Measurements from ENCODE around the gene EFCC1. TPM values are rescaled to one million over a fixed set of nuclear protein-coding genes. Genes with fewer than 3 reads are reported as not detected.
A peak's percentile ranks its signal among the peaks of the same experiment; 100 is the strongest.

Gene EFCC1, protein sequence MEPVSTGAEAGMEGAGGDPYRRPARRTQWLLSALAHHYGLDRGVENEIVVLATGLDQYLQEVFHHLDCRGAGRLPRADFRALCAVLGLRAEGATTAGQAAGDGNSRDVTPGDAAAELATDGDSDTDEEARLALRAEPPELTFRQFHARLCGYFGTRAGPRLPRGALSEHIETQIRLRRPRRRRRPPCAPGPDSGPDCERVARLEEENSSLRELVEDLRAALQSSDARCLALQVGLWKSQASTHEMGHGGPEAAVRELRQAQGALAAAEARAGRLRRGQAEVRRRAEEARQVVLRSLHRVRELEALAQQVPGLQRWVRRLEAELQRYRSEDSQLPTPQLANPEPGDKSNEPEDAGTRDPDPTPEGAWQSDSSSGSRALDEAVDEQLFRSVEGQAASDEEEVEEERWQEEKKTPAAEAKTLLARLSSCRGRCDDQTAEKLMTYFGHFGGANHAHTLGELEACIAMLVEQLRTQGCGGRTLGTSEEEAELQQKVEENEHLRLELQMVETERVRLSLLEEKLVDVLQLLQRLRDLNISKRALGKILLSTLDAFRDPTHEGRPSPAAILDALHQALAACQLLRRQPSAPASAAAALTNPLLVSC
- total RNA-seq (ENCODE audit: unreplicated experiment): 15.9 TPM
- long read RNA-seq, partial matches to known transcripts: 1 of 2 reads
- long read RNA-seq, other reads (novel, unspliced or antisense): 1 of 2 reads

DNA sequence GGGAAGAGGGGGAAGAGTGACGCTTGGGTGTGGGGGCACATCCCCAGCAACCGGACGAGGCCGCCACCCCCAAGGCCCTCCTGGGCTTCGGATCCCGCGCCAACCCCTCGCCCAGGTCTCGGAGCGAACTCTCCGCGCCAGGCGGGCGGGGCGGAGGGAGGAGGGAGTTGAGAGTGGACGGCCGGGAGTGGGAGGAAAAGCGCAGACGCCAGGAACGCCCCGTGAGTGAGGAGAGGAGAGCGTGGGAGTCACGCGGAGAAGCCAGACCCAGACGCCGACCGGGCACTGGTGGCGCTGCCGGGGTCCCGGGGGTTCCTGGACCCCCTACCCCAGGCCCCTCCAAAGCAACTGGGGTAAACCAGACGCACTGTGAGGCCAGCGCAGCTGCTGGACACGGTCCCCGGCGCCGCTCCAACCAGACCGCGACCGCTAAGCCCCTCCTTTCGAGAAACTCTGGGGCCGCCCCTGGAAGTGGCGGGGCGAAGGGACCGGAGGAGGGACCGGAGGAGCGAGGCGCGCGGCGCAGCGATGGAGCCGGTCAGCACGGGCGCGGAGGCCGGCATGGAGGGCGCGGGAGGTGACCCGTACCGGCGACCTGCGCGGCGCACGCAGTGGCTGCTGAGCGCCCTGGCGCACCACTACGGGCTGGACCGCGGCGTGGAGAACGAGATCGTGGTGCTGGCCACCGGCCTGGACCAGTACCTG, at the start of gene EFCC1:
Gene EFCC1, plus strand, starts transcription at position 204 of the 705 bp plus-strand sequence. Its CDS starts 325 bp downstream, at position 529.
- Mint-ChIP-seq H3K27ac (ENCODE audit: unreplicated experiment) (peak within 1 kb of the TSS; percentile 39), H3K36me3 (ENCODE audit: low read depth, unreplicated experiment) (peaks cover 17% of the 10 kb centered on the region), H3K27me3 (ENCODE audit: unreplicated experiment) (peaks cover 22% of the 10 kb centered on the region), H3K4me1 (ENCODE audit: unreplicated experiment) (peaks cover 48% of the 10 kb centered on the region), H3K4me3 (ENCODE audit: unreplicated experiment) (peak within 1 kb of the TSS; percentile 90), H3K9me3 (ENCODE audit: unreplicated experiment) (no peaks in the 10 kb centered on the region)
- DNase-seq (ENCODE audit: low spot score): peak; percentile 65
- TF ChIP-seq, protein P1, sequence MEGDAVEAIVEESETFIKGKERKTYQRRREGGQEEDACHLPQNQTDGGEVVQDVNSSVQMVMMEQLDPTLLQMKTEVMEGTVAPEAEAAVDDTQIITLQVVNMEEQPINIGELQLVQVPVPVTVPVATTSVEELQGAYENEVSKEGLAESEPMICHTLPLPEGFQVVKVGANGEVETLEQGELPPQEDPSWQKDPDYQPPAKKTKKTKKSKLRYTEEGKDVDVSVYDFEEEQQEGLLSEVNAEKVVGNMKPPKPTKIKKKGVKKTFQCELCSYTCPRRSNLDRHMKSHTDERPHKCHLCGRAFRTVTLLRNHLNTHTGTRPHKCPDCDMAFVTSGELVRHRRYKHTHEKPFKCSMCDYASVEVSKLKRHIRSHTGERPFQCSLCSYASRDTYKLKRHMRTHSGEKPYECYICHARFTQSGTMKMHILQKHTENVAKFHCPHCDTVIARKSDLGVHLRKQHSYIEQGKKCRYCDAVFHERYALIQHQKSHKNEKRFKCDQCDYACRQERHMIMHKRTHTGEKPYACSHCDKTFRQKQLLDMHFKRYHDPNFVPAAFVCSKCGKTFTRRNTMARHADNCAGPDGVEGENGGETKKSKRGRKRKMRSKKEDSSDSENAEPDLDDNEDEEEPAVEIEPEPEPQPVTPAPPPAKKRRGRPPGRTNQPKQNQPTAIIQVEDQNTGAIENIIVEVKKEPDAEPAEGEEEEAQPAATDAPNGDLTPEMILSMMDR (IDR thresholded peaks at IDR 0.05; ENCODE audit: unreplicated experiment): no peak

DNA sequence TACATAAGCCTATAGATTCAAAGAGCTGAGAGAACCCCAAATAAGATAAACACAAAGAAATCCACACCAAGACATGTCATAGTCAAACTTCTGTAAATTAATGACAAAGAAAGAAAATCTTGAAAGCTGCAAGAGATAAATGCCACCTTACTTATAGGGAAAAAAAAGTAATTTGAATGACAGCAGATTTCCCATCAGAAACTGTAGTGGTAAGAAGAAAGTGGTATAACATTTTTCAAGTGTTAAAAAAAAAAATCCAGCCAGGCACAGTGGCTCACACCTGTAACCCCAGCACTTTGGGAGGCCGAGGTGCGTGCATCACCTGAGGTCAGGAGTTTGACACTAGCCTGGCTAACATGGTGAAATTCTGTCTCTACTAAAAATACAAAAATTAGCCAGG, 44.7 kb upstream of the EFCC1 start:
- TF ChIP-seq, protein P1 (IDR thresholded peaks at IDR 0.05; ENCODE audit: unreplicated experiment): no peak
- Mint-ChIP-seq H3K9me3 (ENCODE audit: unreplicated experiment) (peaks cover 14% of the 10 kb centered on the region), H3K4me1 (ENCODE audit: unreplicated experiment) (peaks cover 2% of the 10 kb centered on the region), H3K4me3 (ENCODE audit: unreplicated experiment) (no peak overlapping the region), H3K27ac (ENCODE audit: unreplicated experiment) (no peak overlapping the region), H3K36me3 (ENCODE audit: low read depth, unreplicated experiment) (peaks cover 12% of the 10 kb centered on the region), H3K27me3 (ENCODE audit: unreplicated experiment) (peaks cover 8% of the 10 kb centered on the region)
- no peak for DNase-seq (ENCODE audit: low spot score)

DNA sequence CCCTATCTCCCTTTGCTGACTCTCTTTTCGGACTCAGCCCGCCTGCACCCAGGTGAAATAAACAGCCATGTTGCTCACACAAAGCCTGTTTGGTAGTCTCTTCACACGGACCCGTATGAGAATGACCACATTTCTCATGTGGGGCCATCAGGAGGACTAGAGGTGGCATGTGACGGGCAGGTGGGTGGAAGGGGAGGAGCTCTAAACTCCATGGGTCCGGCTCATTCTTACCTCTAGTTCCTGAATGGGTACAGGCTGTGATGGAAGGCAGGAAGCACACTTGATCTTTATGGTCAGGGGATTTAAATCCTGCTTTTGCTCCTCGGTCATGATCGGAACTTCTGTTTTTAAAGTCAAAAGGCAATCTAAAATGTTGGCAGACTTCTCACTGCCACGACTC, 35.8 kb upstream of the EFCC1 start:
- no peaks in the 10 kb centered on the region for H3K4me1 Mint-ChIP-seq (ENCODE audit: unreplicated experiment)
- DNase-seq (ENCODE audit: low spot score): no peak
- no peak overlapping the region for H3K27ac Mint-ChIP-seq (ENCODE audit: unreplicated experiment)
- H3K9me3 Mint-ChIP-seq (ENCODE audit: unreplicated experiment): no peaks in the 10 kb centered on the region
- no peaks in the 10 kb centered on the region for H3K27me3 Mint-ChIP-seq (ENCODE audit: unreplicated experiment)
- H3K4me3 Mint-ChIP-seq (ENCODE audit: unreplicated experiment): no peak overlapping the region
- peaks cover 4% of the 10 kb centered on the region for H3K36me3 Mint-ChIP-seq (ENCODE audit: low read depth, unreplicated experiment)
- TF ChIP-seq, protein P1 (IDR thresholded peaks at IDR 0.05; ENCODE audit: unreplicated experiment): no peak

DNA sequence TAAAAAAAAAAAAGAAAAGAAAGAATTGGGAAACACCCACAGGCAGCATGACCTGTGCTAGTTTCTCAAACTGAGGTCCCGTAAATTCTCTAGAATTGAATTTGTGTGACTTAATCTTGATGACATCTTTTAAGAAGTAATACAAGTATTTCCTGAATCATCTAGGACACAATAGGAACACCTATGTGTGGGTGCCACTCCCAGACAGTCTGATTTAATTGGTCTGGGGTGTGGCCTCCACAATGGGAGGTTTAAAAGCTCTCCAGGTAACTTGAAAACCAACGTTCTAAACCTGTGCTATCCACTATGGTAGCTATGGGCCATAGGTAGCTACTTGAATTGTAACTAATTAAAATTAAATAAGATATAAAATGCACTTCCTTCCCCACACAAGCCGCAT, 35.3 kb upstream of the EFCC1 start:
- Mint-ChIP-seq H3K36me3 (ENCODE audit: low read depth, unreplicated experiment) (peaks cover 4% of the 10 kb centered on the region), H3K4me1 (ENCODE audit: unreplicated experiment) (no peaks in the 10 kb centered on the region), H3K9me3 (ENCODE audit: unreplicated experiment) (no peaks in the 10 kb centered on the region), H3K27ac (ENCODE audit: unreplicated experiment) (no peak overlapping the region), H3K27me3 (ENCODE audit: unreplicated experiment) (no peaks in the 10 kb centered on the region), H3K4me3 (ENCODE audit: unreplicated experiment) (no peak overlapping the region)
- no peak for DNase-seq (ENCODE audit: low spot score)
- TF ChIP-seq, protein P1 (IDR thresholded peaks at IDR 0.05; ENCODE audit: unreplicated experiment): no peak
